ENCODE results near the gene PTGDR. TPM values are rescaled to one million over a fixed set of nuclear protein-coding genes. Genes with fewer than 3 reads are reported as not detected.

The PTGDR gene
- total and polyA plus RNA-seq, 2 of the 8 experiments (the other 6 are each of a cell fraction or from before 2014, with no cell fraction given) = 0.22 to 0.83 TPM

DNA sequence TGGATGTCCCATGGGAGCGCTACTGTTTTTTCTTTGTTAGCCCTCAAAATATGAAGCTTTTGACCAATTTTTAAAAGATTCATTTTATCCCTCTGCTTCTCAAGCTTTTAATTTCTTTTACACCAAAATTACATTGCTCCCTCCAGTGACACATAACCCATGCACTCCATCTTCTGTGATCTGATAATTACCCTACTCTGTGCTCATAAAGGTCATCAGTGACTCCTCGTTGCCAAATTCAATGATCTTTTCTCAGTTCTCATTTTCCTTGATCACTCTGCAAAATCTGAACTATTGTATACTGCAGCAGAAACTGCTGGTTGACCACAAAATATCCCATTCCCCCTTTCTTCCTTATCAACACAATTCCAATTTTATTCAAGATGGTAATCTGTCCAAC is 8.7 kb upstream of the PTGDR start:
- Histone ChIP-seq H3K23ac (ENCODE audit: insufficient read length) (no peak overlapping the region), H4K91ac (replicated peaks; ENCODE audit: insufficient read length, low read length) (no peak overlapping the region), H3K18ac (ENCODE audit: extremely low read depth, low read length) (no peak overlapping the region), H3K4me3 (ENCODE audit: extremely low read depth in 1 of 4, insufficient read depth in 2 of 4, low read depth in 3 of 4, low read length in 4 of 4) (no peak overlapping the region), H3K14ac (ENCODE audit: insufficient read length) (no peak overlapping the region), H4K20me1 (replicated peaks in 1 of 2; ENCODE audit: control insufficient read depth in 1 of 2, insufficient read depth in 2 of 2, low read length in 2 of 2) (no peaks in the 10 kb centered on the region), H3K4me2 (ENCODE audit: insufficient read depth in 1 of 2, low read depth in 2 of 2, low read length in 2 of 2) (no peak overlapping the region), H2AK5ac (ENCODE audit: low read depth, low read length) (no peak overlapping the region), H3K79me2 (ENCODE audit: control insufficient read depth in 1 of 2, insufficient read depth in 2 of 2, low read length in 2 of 2) (no peaks in the 10 kb centered on the region), H3K4me1 (replicated peaks in 1 of 4; ENCODE audit: control insufficient read depth in 3 of 4, insufficient read depth in 4 of 4, low read length in 3 of 4) (peaks cover 0 to 4% (median 0%) of the 10 kb centered on the region in 4 experiments; a peak in 2 of 7 replicates), H3K36me3 (ENCODE audit: control insufficient read depth in 2 of 4, insufficient read depth in 4 of 4, low read length in 3 of 4) (no peaks in the 10 kb centered on the region), H3K79me1 (ENCODE audit: low read depth, low read length) (no peaks in the 10 kb centered on the region), H4K5ac (ENCODE audit: insufficient read length, low read depth, low read length) (no peak overlapping the region), H3K23me2 (ENCODE audit: low read depth, low read length) (no peaks in the 10 kb centered on the region), H2BK15ac (ENCODE audit: low read length) (no peak overlapping the region), H3K27me3 (replicated peaks in 1 of 4; ENCODE audit: control insufficient read depth in 3 of 4, extremely low read depth in 1 of 4, insufficient read depth in 3 of 4, low read length in 3 of 4) (no peaks in the 10 kb centered on the region), H3K4ac (replicated peaks; ENCODE audit: insufficient read length, low read depth, low read length) (no peak overlapping the region), H2BK20ac (ENCODE audit: low read length) (no peak overlapping the region), H4K8ac (ENCODE audit: extremely low read depth, insufficient read depth, low read length) (no peak overlapping the region), H3K56ac (replicated peaks; ENCODE audit: insufficient read length, low read depth, low read length) (no peak overlapping the region), H3K9me3 (ENCODE audit: insufficient read depth in 2 of 2, low read depth in 1 of 2, low read length in 1 of 2) (no peaks in the 10 kb centered on the region), H2BK12ac (ENCODE audit: low read depth, low read length) (no peak overlapping the region), H2BK5ac (ENCODE audit: low read depth, low read length) (no peak overlapping the region), H2BK120ac (replicated peaks; ENCODE audit: low read depth, low read length) (no peak overlapping the region), H3K9ac (replicated peaks in 1 of 4; ENCODE audit: extremely low read depth in 1 of 4, low read depth in 3 of 4, low read length in 3 of 4) (no peak overlapping the region), H3K27ac (ENCODE audit: low read depth, low read length) (no peak overlapping the region), H2AFZ (ENCODE audit: low read length) (no peak overlapping the region)
- CTCF ChIA-PET (ENCODE audit: partially characterized antibody) = no interaction called here
- POLR2A ChIA-PET (ENCODE audit: partially characterized antibody) = interaction anchor here (0.7 kb wide), 1 partner anchor 246 kb away, joined by 3 read pairs; no protein-coding TSS in a partner anchor
- TF ChIP-seq, protein P1, sequence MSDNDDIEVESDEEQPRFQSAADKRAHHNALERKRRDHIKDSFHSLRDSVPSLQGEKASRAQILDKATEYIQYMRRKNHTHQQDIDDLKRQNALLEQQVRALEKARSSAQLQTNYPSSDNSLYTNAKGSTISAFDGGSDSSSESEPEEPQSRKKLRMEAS (IDR thresholded peaks at IDR 0.05) = no peak
- no peak for TF ChIP-seq CHD1 (IDR thresholded peaks at IDR 0.05; ENCODE audit: low read depth, low read length)
- no peak for TF ChIP-seq RBBP5 (IDR thresholded peaks at IDR 0.05; ENCODE audit: borderline replicate concordance, low read depth, low read length)
- TF ChIP-seq BACH1 (IDR thresholded peaks at IDR 0.05; ENCODE audit: low read length) = no peak
- TF ChIP-seq TAF1 (IDR thresholded peaks at IDR 0.05; ENCODE audit: low read depth, low read length) = no peak
- no peak for DNase-seq (ENCODE audit: low read depth in 1 of 2, low spot score in 2 of 2)
- FAIRE-seq = no peak
- WGBS, 2 experiments (ENCODE audit: extremely low coverage in 1 of 2, insufficient coverage in 1 of 2, insufficient read length in 1 of 2, insufficient replicate concordance in 2 of 2, low coverage in 1 of 2, low lambda C conversion rate in 2 of 2, missing lambda C conversion rate in 1 of 2) = 97% methylated on average over 2 of the region's 2 CpGs; no CpG with 5 or more reads in 1 of the 2 experiments

Measured in H1 (cell line).